Measurements from ENCODE around the gene DCTN4.
"Not testable (repeated sequence)": the region's sequence is repeated elsewhere in the genome, so short reads cannot be mapped to it uniquely, and the experiment has no call there.

The DCTN4 gene

GRCh38 chr5:150778517-150779396, 19.9 kb upstream of the DCTN4 start, which contains the start of gene SMIM3:
Gene SMIM3, plus strand, starts transcription at chr5:150778757. Its CDS starts 16,684 bp downstream, at chr5:150795441.
- DNase-seq (ENCODE audit: low read depth), result peak; percentile 80

- DNase-seq (ENCODE audit: low read depth), result no peak
These were observed 19.3 kb upstream of the DCTN4 start for GRCh38 chr5:150778088-150778516.

GRCh38 chr5:150777685-150778084, 18.9 kb upstream of the DCTN4 start:
- DNase-seq (ENCODE audit: low read depth), result peak; percentile 15

- peak; percentile 90 for DNase-seq (ENCODE audit: low read depth)
These were observed 15.3 kb upstream of the DCTN4 start for GRCh38 chr5:150774145-150774544.

- no peak for DNase-seq (ENCODE audit: low read depth)
These were observed 12.4 kb upstream of the DCTN4 start for GRCh38 chr5:150771034-150771795.

GRCh38 chr5:150766251-150766650, 7.4 kb upstream of the DCTN4 start:
- no peak for DNase-seq (ENCODE audit: low read depth)

GRCh38 chr5:150765799-150766169, 7.0 kb upstream of the DCTN4 start:
- no peak for DNase-seq (ENCODE audit: low read depth)

GRCh38 chr5:150765011-150765798, 6.4 kb upstream of the DCTN4 start:
- DNase-seq (ENCODE audit: low read depth), result no peak

- no peak for DNase-seq (ENCODE audit: low read depth)
These were observed 5.7 kb upstream of the DCTN4 start for GRCh38 chr5:150764530-150764929.

GRCh38 chr5:150763023-150763769, 4.4 kb upstream of the DCTN4 start:
- DNase-seq (ENCODE audit: low read depth), result peak; percentile 64

- DNase-seq (ENCODE audit: low read depth), result no peak
These were observed 3.4 kb upstream of the DCTN4 start for GRCh38 chr5:150762211-150762610.

GRCh38 chr5:150759334-150759583, 442 bp upstream of the DCTN4 start:
- DNase-seq (ENCODE audit: low read depth), result no peak

GRCh38 chr5:150758203-150758530, 650 bp downstream of the DCTN4 start:
- no peak for DNase-seq (ENCODE audit: low read depth)

GRCh38 chr5:150757087-150757649, 1.6 kb downstream of the DCTN4 start:
- DNase-seq (ENCODE audit: low read depth), result peak; percentile 5

- DNase-seq (ENCODE audit: low read depth), result no peak
These were observed 5.0 kb downstream of the DCTN4 start for GRCh38 chr5:150753863-150754262.

- DNase-seq (ENCODE audit: low read depth), result no peak
These were observed 5.4 kb downstream of the DCTN4 start for GRCh38 chr5:150753463-150753862.

GRCh38 chr5:150751096-150751891, 7.5 kb downstream of the DCTN4 start:
- DNase-seq (ENCODE audit: low read depth), result peak; percentile 31

- DNase-seq (ENCODE audit: low read depth), result no peak
These were observed 8.3 kb downstream of the DCTN4 start for GRCh38 chr5:150750469-150750868.

GRCh38 chr5:150743142-150743488, 15.7 kb downstream of the DCTN4 start:
- DNase-seq (ENCODE audit: low read depth), result not testable (repeated sequence)

- DNase-seq (ENCODE audit: low read depth), result not testable (repeated sequence)
These were observed 16.2 kb downstream of the DCTN4 start for GRCh38 chr5:150742455-150743141.

Measured in EH (cell line).